22Rv1 (cell line): ENCODE measurements around the gene PTPRG.

Experiments used
- CTCF ChIP-seq: fragments of 450-650 bp; IDR thresholded peaks from 2 replicates; pipeline ENCODE4 v1.5.1; 2017; ENCODE audit warnings: mild to moderate bottlenecking
- ZFX ChIP-seq: fragments of 450-650 bp; IDR thresholded peaks from 2 replicates; pipeline ENCODE4 v1.6.1; 2017; ENCODE audit warnings: antibody characterized with exemption, borderline replicate concordance

GRCh38 chr3:61776390-61776789, 215.0 kb downstream of the PTPRG start:
- no peak for TF ChIP-seq CTCF
- TF ChIP-seq ZFX = no peak
